ENCODE measurements around the gene SPECC1L. TPM values are rescaled to one million over a fixed set of nuclear protein-coding genes. Genes with fewer than 3 reads are reported as not detected.

Gene SPECC1L
- total RNA-seq, 1 experiment from 2014 or later, result 40.8 TPM

DNA sequence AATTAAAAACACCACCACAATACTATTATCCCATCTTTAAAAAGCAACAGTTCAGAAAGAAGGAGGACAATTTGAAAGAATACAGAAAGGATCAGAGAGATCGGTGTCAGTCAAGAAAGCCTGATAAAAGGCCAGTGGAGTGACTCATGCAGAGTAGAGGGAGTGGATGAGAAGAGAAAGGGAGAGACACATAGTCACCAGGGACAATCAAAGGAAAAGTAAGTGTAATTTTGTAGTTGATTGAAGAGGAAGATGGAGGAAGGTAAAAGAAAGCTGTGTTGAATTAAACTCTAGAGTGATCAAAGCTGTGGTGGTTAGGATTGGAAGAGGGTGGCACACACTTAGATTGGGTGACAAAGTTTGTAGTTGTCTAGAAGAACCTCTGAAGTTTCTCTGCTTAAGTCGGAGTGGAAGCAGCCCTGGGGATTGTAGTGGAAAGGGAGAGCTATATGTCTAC lies 14.1 kb downstream of the SPECC1L start:
- Histone ChIP-seq H2AFZ (ENCODE audit: low read depth, low read length, poor library complexity, severe bottlenecking) (no peak overlapping the region), H3K9me3 (ENCODE audit: control insufficient read depth in 1 of 2, insufficient read depth in 1 of 2, low read depth in 1 of 2, low read length in 2 of 2) (no peaks in the 10 kb centered on the region), H3K9me2 (ENCODE audit: insufficient read depth) (no peaks in the 10 kb centered on the region), H3K36me3 (ENCODE audit: control insufficient read depth in 1 of 2, insufficient read depth in 2 of 2, low read length in 2 of 2) (no peaks in the 10 kb centered on the region), H3K4me1 (ENCODE audit: control insufficient read depth in 1 of 2, insufficient read depth in 2 of 2, low read length in 2 of 2) (peaks cover 66 to 84% of the 10 kb centered on the region in 2 experiments), H4K20me1 (ENCODE audit: insufficient read depth) (no peaks in the 10 kb centered on the region), H3K27me3 (ENCODE audit: insufficient read depth, low read length) (no peaks in the 10 kb centered on the region), H3K79me2 (ENCODE audit: insufficient read depth, low read length) (peaks cover 78% of the 10 kb centered on the region), H3K4me2 (ENCODE audit: low read length) (peak overlapping the region; percentile 65), H3K27ac (ENCODE audit: low read depth, low read length) (peak overlapping the region; percentile 82), H3K9ac (ENCODE audit: low read length) (peak overlapping the region; percentile 27), H3K4me3 (replicated peaks in 1 of 2; ENCODE audit: low read depth in 1 of 2, low read length in 2 of 2) (peak overlapping the region; percentile 13 to 33)
- POLR2A ChIA-PET, result no interaction called here
- intact Hi-C loops (cut with micrococcal nuclease), result no loop called here
- ATAC-seq (peak; percentile 91), DNase-seq (ENCODE audit: low read depth, low spot score) (peak; percentile 70)
- CTCF ChIA-PET, result no interaction called here
- no TSS peak for BruUV-seq (replicated peaks)
- RAD21 ChIA-PET (ENCODE audit: low non-redundant PET in 1 of 2, low total read pairs in 2 of 2, uncharacterized antibody in 2 of 2, unreplicated experiment in 2 of 2), result no interaction called here
- TF ChIP-seq, protein P1, sequence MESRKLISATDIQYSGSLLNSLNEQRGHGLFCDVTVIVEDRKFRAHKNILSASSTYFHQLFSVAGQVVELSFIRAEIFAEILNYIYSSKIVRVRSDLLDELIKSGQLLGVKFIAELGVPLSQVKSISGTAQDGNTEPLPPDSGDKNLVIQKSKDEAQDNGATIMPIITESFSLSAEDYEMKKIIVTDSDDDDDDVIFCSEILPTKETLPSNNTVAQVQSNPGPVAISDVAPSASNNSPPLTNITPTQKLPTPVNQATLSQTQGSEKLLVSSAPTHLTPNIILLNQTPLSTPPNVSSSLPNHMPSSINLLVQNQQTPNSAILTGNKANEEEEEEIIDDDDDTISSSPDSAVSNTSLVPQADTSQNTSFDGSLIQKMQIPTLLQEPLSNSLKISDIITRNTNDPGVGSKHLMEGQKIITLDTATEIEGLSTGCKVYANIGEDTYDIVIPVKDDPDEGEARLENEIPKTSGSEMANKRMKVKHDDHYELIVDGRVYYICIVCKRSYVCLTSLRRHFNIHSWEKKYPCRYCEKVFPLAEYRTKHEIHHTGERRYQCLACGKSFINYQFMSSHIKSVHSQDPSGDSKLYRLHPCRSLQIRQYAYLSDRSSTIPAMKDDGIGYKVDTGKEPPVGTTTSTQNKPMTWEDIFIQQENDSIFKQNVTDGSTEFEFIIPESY (IDR thresholded peaks at IDR 0.05; ENCODE audit: extremely low read depth, insufficient replicate concordance, low read length), result no peak
- TF ChIP-seq CEBPB (IDR thresholded peaks at IDR 0.05; ENCODE audit: low read depth) (no peak), ZNF274 (IDR thresholded peaks at IDR 0.05; ENCODE audit: low read depth, low read length) (no peak), POLR2A (IDR thresholded peaks at IDR 0.05; ENCODE audit: borderline replicate concordance, extremely low read depth, insufficient read depth, insufficient read length) (no peak), ZFX (IDR thresholded peaks at IDR 0.05) (no peak), JUND (IDR thresholded peaks at IDR 0.05) (peak; percentile 66), YY1 (IDR thresholded peaks at IDR 0.05; ENCODE audit: extremely low read depth, insufficient replicate concordance, low read depth, low read length) (no peak), EZH2phosphoT487 (IDR thresholded peaks at IDR 0.05; ENCODE audit: borderline replicate concordance) (no peak), CBX3 (IDR thresholded peaks at IDR 0.05; ENCODE audit: low read depth) (peak; percentile 26; the same call in 1 of the 2 replicates), EZH2 (IDR thresholded peaks at IDR 0.05) (no peak), POLR2AphosphoS5 (IDR thresholded peaks at IDR 0.05; ENCODE audit: low read depth, low read length) (no peak), SRF (IDR thresholded peaks at IDR 0.05; ENCODE audit: low read depth) (no peak), ELF1 (IDR thresholded peaks at IDR 0.05; ENCODE audit: borderline replicate concordance, low read depth) (no peak), EGR1 (IDR thresholded peaks at IDR 0.05; ENCODE audit: low read depth) (no peak), TCF7L2 (IDR thresholded peaks at IDR 0.05; ENCODE audit: borderline replicate concordance, extremely low read depth, insufficient read depth, insufficient read length) (peak; percentile 39), FOSL1 (IDR thresholded peaks at IDR 0.05; ENCODE audit: low read depth) (peak; percentile 67), SIN3A (IDR thresholded peaks at IDR 0.05; ENCODE audit: low read depth) (0 out of 2 replicates have a peak, but pooled peaks have one; percentile 32), SP1 (IDR thresholded peaks at IDR 0.05; ENCODE audit: low read depth) (peak; percentile 39; the same call in 1 of the 2 replicates), RAD21 (IDR thresholded peaks at IDR 0.05; ENCODE audit: low read depth) (no peak)
- TF ChIP-seq, protein P2, sequence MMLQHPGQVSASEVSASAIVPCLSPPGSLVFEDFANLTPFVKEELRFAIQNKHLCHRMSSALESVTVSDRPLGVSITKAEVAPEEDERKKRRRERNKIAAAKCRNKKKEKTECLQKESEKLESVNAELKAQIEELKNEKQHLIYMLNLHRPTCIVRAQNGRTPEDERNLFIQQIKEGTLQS (IDR thresholded peaks at IDR 0.05), result no peak
- TF ChIP-seq, protein P3, sequence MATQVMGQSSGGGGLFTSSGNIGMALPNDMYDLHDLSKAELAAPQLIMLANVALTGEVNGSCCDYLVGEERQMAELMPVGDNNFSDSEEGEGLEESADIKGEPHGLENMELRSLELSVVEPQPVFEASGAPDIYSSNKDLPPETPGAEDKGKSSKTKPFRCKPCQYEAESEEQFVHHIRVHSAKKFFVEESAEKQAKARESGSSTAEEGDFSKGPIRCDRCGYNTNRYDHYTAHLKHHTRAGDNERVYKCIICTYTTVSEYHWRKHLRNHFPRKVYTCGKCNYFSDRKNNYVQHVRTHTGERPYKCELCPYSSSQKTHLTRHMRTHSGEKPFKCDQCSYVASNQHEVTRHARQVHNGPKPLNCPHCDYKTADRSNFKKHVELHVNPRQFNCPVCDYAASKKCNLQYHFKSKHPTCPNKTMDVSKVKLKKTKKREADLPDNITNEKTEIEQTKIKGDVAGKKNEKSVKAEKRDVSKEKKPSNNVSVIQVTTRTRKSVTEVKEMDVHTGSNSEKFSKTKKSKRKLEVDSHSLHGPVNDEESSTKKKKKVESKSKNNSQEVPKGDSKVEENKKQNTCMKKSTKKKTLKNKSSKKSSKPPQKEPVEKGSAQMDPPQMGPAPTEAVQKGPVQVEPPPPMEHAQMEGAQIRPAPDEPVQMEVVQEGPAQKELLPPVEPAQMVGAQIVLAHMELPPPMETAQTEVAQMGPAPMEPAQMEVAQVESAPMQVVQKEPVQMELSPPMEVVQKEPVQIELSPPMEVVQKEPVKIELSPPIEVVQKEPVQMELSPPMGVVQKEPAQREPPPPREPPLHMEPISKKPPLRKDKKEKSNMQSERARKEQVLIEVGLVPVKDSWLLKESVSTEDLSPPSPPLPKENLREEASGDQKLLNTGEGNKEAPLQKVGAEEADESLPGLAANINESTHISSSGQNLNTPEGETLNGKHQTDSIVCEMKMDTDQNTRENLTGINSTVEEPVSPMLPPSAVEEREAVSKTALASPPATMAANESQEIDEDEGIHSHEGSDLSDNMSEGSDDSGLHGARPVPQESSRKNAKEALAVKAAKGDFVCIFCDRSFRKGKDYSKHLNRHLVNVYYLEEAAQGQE (IDR thresholded peaks at IDR 0.05; ENCODE audit: low read depth), result no peak
- TF ChIP-seq, protein P4, sequence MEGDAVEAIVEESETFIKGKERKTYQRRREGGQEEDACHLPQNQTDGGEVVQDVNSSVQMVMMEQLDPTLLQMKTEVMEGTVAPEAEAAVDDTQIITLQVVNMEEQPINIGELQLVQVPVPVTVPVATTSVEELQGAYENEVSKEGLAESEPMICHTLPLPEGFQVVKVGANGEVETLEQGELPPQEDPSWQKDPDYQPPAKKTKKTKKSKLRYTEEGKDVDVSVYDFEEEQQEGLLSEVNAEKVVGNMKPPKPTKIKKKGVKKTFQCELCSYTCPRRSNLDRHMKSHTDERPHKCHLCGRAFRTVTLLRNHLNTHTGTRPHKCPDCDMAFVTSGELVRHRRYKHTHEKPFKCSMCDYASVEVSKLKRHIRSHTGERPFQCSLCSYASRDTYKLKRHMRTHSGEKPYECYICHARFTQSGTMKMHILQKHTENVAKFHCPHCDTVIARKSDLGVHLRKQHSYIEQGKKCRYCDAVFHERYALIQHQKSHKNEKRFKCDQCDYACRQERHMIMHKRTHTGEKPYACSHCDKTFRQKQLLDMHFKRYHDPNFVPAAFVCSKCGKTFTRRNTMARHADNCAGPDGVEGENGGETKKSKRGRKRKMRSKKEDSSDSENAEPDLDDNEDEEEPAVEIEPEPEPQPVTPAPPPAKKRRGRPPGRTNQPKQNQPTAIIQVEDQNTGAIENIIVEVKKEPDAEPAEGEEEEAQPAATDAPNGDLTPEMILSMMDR (IDR thresholded peaks at IDR 0.05 in 2 of 3, conservative IDR thresholded peaks at IDR 0.05 in 1 of 3; ENCODE audit: borderline replicate concordance in 1 of 3, insufficient read depth in 1 of 3, low read depth in 2 of 3, low read length in 2 of 3), result no peak
